Neural cell (in vitro differentiated cells): Measurements from ENCODE around the gene MAML2. TPM values are rescaled to one million over a fixed set of nuclear protein-coding genes. Genes with fewer than 3 reads are reported as not detected.

Source experiments
- H2AFZ ChIP-seq: fragments of 200-600, 300-800 bp; sonication (generic), shearing (Covaris generic); 2 replicates; pipeline ENCODE4 v1.6.0; 2014; ENCODE audit warnings: low read depth, mild to moderate bottlenecking, antibody characterized with exemption, low read length, moderate library complexity
- H3F3A ChIP-seq: fragments of 200-600 bp; shearing (Covaris generic); 2 replicates; pipeline ENCODE4 v1.6.1; 2016; ENCODE audit warnings: mild to moderate bottlenecking, moderate library complexity, mixed read lengths, antibody characterized with exemption, low read length; ENCODE audit not compliant: insufficient read depth, poor library complexity, severe bottlenecking
- H3K27ac ChIP-seq: fragments of 200-600, 300-800 bp; sonication (generic), shearing (Covaris generic); 2 replicates; pipeline ENCODE4 v1.5.1; 2014; ENCODE audit warnings: mild to moderate bottlenecking, low read length, moderate library complexity
- H3K27me3 ChIP-seq: fragments of 300-800, 200-600 bp; sonication (generic), shearing (Covaris generic); 2 replicates; pipeline ENCODE4 v1.6.0; 2014; ENCODE audit warnings: mild to moderate bottlenecking, low read depth, low read length, moderate library complexity; ENCODE audit not compliant: insufficient read depth
- H3K36me3 ChIP-seq: fragments of 300-800, 200-600 bp; sonication (generic), shearing (Covaris generic); 2 replicates; pipeline ENCODE4 v1.5.1; 2014; ENCODE audit warnings: mild to moderate bottlenecking, antibody characterized with exemption, low read length, moderate library complexity; ENCODE audit not compliant: insufficient read depth
- H3K4me2 ChIP-seq: fragments of 300-800, 200-600 bp; sonication (generic), shearing (Covaris generic); 2 replicates; pipeline ENCODE4 v1.6.0; 2014; ENCODE audit warnings: mild to moderate bottlenecking, low read length
- H3K4me3 ChIP-seq: fragments of 300-800, 200-600 bp; sonication (generic), shearing (Covaris generic); 2 replicates; pipeline ENCODE4 v1.5.1; 2014; ENCODE audit warnings: mild to moderate bottlenecking, low read length, moderate library complexity
- H3K79me2 ChIP-seq: fragments of 200-600 bp; shearing (Covaris generic); replicated peaks from 2 replicates; pipeline ENCODE4 v1.6.0; 2014; ENCODE audit warnings: mild to moderate bottlenecking, low read length, moderate library complexity; ENCODE audit not compliant: insufficient read depth
- H3K9ac ChIP-seq: fragments of 300-800, 200-600 bp; sonication (generic), shearing (Covaris generic); 2 replicates; pipeline ENCODE4 v1.6.1; 2016; ENCODE audit warnings: mild to moderate bottlenecking, low read length, mixed read lengths
- H3K9me2 ChIP-seq: fragments of 200-600 bp; shearing (Covaris generic); 2 replicates; pipeline ENCODE4 v1.6.1; 2016; ENCODE audit warnings: mild to moderate bottlenecking, low read length, mixed read lengths; ENCODE audit not compliant: insufficient read depth
- H3K9me3 ChIP-seq: fragments of 200-600, 300-800 bp; sonication (generic), shearing (Covaris generic); 2 replicates; pipeline ENCODE4 v1.6.1; 2016; ENCODE audit warnings: mild to moderate bottlenecking, mixed run types, low read length, moderate library complexity, mixed read lengths
- H4K20me1 ChIP-seq: fragments of 200-600 bp; shearing (Covaris generic); 2 replicates; pipeline ENCODE4 v1.6.1; 2016; ENCODE audit warnings: mild to moderate bottlenecking, mixed run types; ENCODE audit not compliant: insufficient read depth
- EP300 ChIP-seq: fragments of 450-650 bp; conservative IDR thresholded peaks from 2 replicates; pipeline ENCODE4 v1.6.1; 2014; ENCODE audit warnings: antibody characterized with exemption, mild to moderate bottlenecking, moderate library complexity; ENCODE audit not compliant: poor library complexity, severe bottlenecking
- EZH2 ChIP-seq: fragments of 200-600, 300-800 bp; shearing (Covaris generic), sonication (generic); IDR thresholded peaks from 2 replicates; pipeline ENCODE4 v1.6.1; 2014; ENCODE audit warnings: antibody characterized with exemption, low read length, borderline replicate concordance, mild to moderate bottlenecking; ENCODE audit not compliant: insufficient read depth, poor library complexity, severe bottlenecking
- MXI1 ChIP-seq: fragments of 450-650 bp; conservative IDR thresholded peaks from 2 replicates; pipeline ENCODE4 v1.6.1; 2014; ENCODE audit warnings: antibody characterized with exemption, mild to moderate bottlenecking; ENCODE audit not compliant: poor library complexity, severe bottlenecking
- POLR2AphosphoS5 ChIP-seq: IDR thresholded peaks from 2 replicates; pipeline ENCODE4 v1.6.1; 2012
- RAD21 ChIP-seq: fragments of 450-650 bp; conservative IDR thresholded peaks from 2 replicates; pipeline ENCODE4 v1.6.1; 2014; ENCODE audit warnings: antibody characterized with exemption, mild to moderate bottlenecking, moderate library complexity
- SMC3 ChIP-seq: fragments of 450-650 bp; conservative IDR thresholded peaks from 2 replicates; pipeline ENCODE4 v1.6.1; 2014; ENCODE audit warnings: antibody characterized with exemption, mild to moderate bottlenecking, moderate library complexity; ENCODE audit not compliant: poor library complexity
- TAF1 ChIP-seq: IDR thresholded peaks from 2 replicates; pipeline ENCODE4 v1.6.1; 2012; ENCODE audit warnings: low read depth
- polyA plus RNA-seq: library from polyadenylated mRNA; depleted of rRNA; stranded (reverse); fragments of >200 nt; gene quantifications from 2 replicates; pipeline ENCODE4 v1.2.3, GENCODE V29; 2014
- TF ChIP-seq, protein P1 (sequence below): IDR thresholded peaks from 2 replicates; pipeline ENCODE4 v1.6.1; 2012; ENCODE audit warnings: borderline replicate concordance
- TF ChIP-seq, protein P2 (sequence below): fragments of 450-650 bp; IDR thresholded peaks from 2 replicates; pipeline ENCODE4 v1.5.1; 2014; ENCODE audit warnings: antibody characterized with exemption, mild to moderate bottlenecking, moderate library complexity; ENCODE audit not compliant: poor library complexity, severe bottlenecking

The MAML2 gene
- polyA plus RNA-seq, 1 donor from 2014 or later = 3.6 TPM

DNA sequence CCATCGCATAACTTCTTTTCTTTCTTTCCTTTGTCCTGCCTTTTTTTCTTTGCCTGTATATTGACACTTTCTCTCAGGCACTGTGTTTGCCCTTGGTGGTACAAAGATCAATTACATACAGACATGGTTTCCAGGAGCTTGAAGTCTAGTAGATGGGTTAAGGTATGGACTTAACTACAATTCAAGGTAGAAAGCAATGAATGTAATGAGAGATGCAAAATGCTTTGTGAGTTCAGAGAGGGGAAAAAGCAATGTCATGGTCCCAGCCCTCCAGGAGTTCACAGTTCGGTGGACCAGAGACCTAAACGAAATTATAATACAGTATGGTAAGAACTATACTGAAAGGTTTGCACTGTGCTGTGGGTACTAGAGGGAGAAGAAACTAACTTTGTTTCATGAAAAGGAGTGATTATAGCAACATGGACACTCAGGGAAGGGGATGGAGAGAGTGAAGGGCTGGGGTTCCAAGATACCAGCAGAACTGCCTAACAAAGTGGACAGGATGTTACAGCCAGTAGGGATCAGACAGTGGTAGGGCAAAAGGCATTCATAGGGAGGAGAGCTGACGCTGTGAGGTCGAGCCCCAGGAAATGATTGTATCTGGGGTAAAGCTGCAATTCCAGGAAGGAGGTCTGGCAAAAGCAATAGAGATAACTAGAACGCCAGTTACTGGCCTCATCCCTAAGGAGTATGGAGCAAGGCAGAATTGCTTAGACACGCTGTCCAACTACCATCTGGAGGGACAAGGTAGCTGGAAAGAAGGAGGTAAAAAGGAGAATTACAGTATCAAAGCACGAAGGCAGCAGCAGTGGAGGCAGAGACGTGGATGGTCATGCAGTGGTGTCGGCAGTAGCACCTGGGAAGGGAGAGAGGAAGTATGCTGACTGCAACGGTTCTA, 260.7 kb downstream of the MAML2 start:
- Histone ChIP-seq H3K27ac (no peak overlapping the region), H3K79me2 (no peaks in the 10 kb centered on the region), H2AFZ (no peak overlapping the region), H3K9me3 (no peaks in the 10 kb centered on the region), H3K4me3 (no peak overlapping the region), H3K36me3 (no peaks in the 10 kb centered on the region), H3K4me2 (no peak overlapping the region), H4K20me1 (no peaks in the 10 kb centered on the region), H3K9ac (no peak overlapping the region), H3K27me3 (no peaks in the 10 kb centered on the region), H3F3A (no peaks in the 10 kb centered on the region), H3K9me2 (no peaks in the 10 kb centered on the region)
- TF ChIP-seq SMC3 = no peak

DNA sequence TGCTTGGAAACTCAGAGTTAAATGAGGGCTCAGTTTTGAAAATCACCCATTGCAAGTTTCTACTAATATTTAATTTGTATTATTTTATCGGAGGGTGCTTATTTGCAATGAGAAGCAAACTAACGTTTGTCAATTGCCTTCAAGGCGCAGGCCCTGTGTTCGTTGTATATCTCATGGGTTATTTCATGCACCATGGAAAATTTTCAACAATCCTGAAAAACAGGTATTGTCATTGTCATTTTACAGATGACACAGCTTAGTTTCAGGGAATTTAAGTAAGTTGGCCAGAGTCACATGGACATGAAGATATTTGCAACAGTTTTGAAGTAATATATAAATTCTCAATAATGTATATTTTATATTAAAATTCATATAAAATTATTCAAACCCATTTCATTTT, 261.4 kb downstream of the MAML2 start:
- Histone ChIP-seq H3K9me2 (no peaks in the 10 kb centered on the region), H3F3A (no peaks in the 10 kb centered on the region), H3K4me3 (no peak overlapping the region), H4K20me1 (no peaks in the 10 kb centered on the region), H2AFZ (no peak overlapping the region), H3K27ac (no peak overlapping the region), H3K36me3 (no peaks in the 10 kb centered on the region), H3K4me2 (no peak overlapping the region), H3K9me3 (no peaks in the 10 kb centered on the region), H3K79me2 (no peaks in the 10 kb centered on the region), H3K27me3 (no peaks in the 10 kb centered on the region), H3K9ac (no peak overlapping the region)
- no peak for TF ChIP-seq TAF1

DNA sequence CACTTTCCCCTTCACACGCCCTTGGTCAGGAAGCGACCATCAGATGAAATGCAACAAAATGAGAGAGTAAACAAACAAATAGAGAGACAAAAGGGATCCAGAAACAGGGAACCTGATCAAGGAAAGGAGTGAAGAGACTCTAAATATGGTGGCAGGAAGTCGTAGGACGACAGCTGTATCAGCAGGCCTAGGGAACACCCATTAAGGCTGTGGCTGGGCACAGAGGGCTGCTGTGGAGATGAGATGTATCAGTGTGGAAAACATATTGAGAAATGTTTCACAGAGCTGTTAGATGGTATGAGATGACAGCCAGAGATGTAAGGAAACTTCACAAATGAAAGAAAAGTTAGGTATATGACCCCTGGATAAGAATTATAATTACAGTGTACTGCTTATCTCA, 263.3 kb downstream of the MAML2 start:
- Histone ChIP-seq H3K27me3 (no peaks in the 10 kb centered on the region), H3K27ac (no peak overlapping the region), H3K79me2 (no peaks in the 10 kb centered on the region)

DNA sequence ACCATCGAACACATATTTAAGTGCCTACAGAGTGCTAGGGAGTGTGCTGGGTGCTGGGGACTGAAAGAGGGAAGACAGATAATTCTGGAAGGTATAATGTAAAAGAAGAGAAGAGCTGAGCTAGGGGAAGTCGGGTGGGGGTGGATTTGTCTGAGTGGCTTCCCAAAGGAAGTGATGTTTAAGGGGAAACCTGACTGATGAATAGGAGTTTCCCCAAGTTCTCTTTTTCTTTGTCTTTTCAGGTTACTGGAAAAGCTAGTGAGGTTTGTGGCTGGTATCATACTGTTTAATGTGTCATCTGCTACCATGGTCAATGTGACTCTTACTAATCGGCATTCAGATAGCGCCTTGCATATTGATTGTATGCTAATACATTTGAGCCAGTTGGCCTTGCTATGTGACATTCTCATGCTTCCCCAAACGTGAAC, 267.4 kb downstream of the MAML2 start:
- Histone ChIP-seq H3K4me3 (no peak overlapping the region), H3F3A (no peaks in the 10 kb centered on the region), H3K9me2 (no peaks in the 10 kb centered on the region), H3K27me3 (no peaks in the 10 kb centered on the region), H3K9me3 (no peaks in the 10 kb centered on the region), H3K36me3 (no peaks in the 10 kb centered on the region), H4K20me1 (no peaks in the 10 kb centered on the region), H3K27ac (no peak overlapping the region), H3K9ac (no peak overlapping the region), H2AFZ (no peak overlapping the region), H3K79me2 (no peaks in the 10 kb centered on the region), H3K4me2 (no peak overlapping the region)
- TF ChIP-seq POLR2AphosphoS5 (no peak), EP300 (no peak), MXI1 (no peak), SMC3 (no peak), TAF1 (no peak), EZH2 (no peak), RAD21 (no peak)
- TF ChIP-seq, protein P1, sequence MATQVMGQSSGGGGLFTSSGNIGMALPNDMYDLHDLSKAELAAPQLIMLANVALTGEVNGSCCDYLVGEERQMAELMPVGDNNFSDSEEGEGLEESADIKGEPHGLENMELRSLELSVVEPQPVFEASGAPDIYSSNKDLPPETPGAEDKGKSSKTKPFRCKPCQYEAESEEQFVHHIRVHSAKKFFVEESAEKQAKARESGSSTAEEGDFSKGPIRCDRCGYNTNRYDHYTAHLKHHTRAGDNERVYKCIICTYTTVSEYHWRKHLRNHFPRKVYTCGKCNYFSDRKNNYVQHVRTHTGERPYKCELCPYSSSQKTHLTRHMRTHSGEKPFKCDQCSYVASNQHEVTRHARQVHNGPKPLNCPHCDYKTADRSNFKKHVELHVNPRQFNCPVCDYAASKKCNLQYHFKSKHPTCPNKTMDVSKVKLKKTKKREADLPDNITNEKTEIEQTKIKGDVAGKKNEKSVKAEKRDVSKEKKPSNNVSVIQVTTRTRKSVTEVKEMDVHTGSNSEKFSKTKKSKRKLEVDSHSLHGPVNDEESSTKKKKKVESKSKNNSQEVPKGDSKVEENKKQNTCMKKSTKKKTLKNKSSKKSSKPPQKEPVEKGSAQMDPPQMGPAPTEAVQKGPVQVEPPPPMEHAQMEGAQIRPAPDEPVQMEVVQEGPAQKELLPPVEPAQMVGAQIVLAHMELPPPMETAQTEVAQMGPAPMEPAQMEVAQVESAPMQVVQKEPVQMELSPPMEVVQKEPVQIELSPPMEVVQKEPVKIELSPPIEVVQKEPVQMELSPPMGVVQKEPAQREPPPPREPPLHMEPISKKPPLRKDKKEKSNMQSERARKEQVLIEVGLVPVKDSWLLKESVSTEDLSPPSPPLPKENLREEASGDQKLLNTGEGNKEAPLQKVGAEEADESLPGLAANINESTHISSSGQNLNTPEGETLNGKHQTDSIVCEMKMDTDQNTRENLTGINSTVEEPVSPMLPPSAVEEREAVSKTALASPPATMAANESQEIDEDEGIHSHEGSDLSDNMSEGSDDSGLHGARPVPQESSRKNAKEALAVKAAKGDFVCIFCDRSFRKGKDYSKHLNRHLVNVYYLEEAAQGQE = no peak
- TF ChIP-seq, protein P2, sequence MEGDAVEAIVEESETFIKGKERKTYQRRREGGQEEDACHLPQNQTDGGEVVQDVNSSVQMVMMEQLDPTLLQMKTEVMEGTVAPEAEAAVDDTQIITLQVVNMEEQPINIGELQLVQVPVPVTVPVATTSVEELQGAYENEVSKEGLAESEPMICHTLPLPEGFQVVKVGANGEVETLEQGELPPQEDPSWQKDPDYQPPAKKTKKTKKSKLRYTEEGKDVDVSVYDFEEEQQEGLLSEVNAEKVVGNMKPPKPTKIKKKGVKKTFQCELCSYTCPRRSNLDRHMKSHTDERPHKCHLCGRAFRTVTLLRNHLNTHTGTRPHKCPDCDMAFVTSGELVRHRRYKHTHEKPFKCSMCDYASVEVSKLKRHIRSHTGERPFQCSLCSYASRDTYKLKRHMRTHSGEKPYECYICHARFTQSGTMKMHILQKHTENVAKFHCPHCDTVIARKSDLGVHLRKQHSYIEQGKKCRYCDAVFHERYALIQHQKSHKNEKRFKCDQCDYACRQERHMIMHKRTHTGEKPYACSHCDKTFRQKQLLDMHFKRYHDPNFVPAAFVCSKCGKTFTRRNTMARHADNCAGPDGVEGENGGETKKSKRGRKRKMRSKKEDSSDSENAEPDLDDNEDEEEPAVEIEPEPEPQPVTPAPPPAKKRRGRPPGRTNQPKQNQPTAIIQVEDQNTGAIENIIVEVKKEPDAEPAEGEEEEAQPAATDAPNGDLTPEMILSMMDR = no peak

More for the DNA sequence above, 263.3 kb downstream of the MAML2 start:
- no peak overlapping the region for H2AFZ ChIP-seq
- H3K9ac ChIP-seq = no peak overlapping the region
- no peaks in the 10 kb centered on the region for H3K9me3 ChIP-seq
- no peak overlapping the region for H3K4me2 ChIP-seq
- no peaks in the 10 kb centered on the region for H3F3A ChIP-seq
- no peaks in the 10 kb centered on the region for H3K36me3 ChIP-seq
- no peak for TF ChIP-seq EZH2
- no peak for TF ChIP-seq EP300
- H3K4me3 ChIP-seq = no peak overlapping the region
- H3K9me2 ChIP-seq = no peaks in the 10 kb centered on the region
- no peaks in the 10 kb centered on the region for H4K20me1 ChIP-seq
